GM12878 (cell line): ENCODE results near the gene SUOX. TPM values are rescaled to one million over a fixed set of nuclear protein-coding genes. Genes with fewer than 3 reads are reported as not detected.

Source experiments
- ATAC-seq: fragments of 200-7000 bp; cut with Tn5 transposase; 3 replicates; pipeline ENCODE4 v1.9.1; 2020; ENCODE audit warnings: mild to moderate bottlenecking, moderate library complexity
- Bru-seq: library from RNA; stranded (reverse); fragments of 400-500 nt; gene quantifications from one replicate; lab custom pipeline; 2021; lab: Mats Ljungman, UMichigan
- BruChase-seq, 2 experiments: library from RNA; stranded (reverse); fragments of 400-500 nt; gene quantifications; one replicate each; lab custom pipeline; 2021; lab: Mats Ljungman, UMichigan
- BruUV-seq: library from RNA; stranded (reverse); fragments of 400-500 nt; replicated peaks from 2 replicates; lab custom pipeline; 2021; lab: Mats Ljungman, UMichigan
- CTCF ChIA-PET: fragments of 300-600 bp; sonication (Branson Sonifier 250); formaldehyde crosslinking; extraction: SDS; loops from one replicate; lab custom pipeline; 2021; ENCODE audit warnings: inconsistent platforms; lab: Yijun Ruan, JAX
- POLR2A ChIA-PET: fragments of 350-600 bp; formaldehyde crosslinking; extraction: SDS; loops from one replicate; lab custom pipeline; 2021; ENCODE audit warnings: inconsistent platforms; lab: Charles Lee
- RAD21 ChIA-PET: fragments of 300-600 bp; sonication (Branson Sonifier 250); formaldehyde crosslinking; loops from one replicate; lab custom pipeline; 2023; ENCODE audit warnings: antibody characterized with exemption; ENCODE audit not compliant: unreplicated experiment; lab: Charles Lee
- SMC1A ChIA-PET: fragments of 300-600 bp; sonication (Branson Sonifier 250); formaldehyde crosslinking; loops from one replicate; lab custom pipeline; 2023; ENCODE audit not compliant: unreplicated experiment, uncharacterized antibody; lab: Charles Lee
- DNase-seq: peaks from one replicate; pipeline ENCODE4 v3.0.0-alpha.2; 2011; ENCODE audit warnings: low read depth, low spot score
- FAIRE-seq: peaks from 3 replicates; lab custom pipeline; 2011; peaks lifted over from hg19 to GRCh38; lab: Jason Lieb, UNC
- H2AFZ ChIP-seq: 2 replicates; pipeline ENCODE4 v1.6.0; 2011; ENCODE audit warnings: low read depth, low read length, control low read depth; ENCODE audit not compliant: control insufficient read depth
- H3K27ac ChIP-seq: 2 replicates; pipeline ENCODE4 v1.5.1; 2011; ENCODE audit warnings: control low read depth; ENCODE audit not compliant: control insufficient read depth, insufficient read depth
- H3K27me3 ChIP-seq, 2 experiments: replicated peaks in 1 of 2; 2 replicates each; pipeline versions ENCODE4 v1.6.0 to v1.6.1; 2011; ENCODE audit warnings: low read length in 1 of 2; ENCODE audit not compliant: control insufficient read depth in 2 of 2, insufficient read depth in 2 of 2
- H3K36me3 ChIP-seq, 2 experiments: 2 replicates each; pipeline ENCODE4 v1.5.1; 2011; ENCODE audit warnings: low read length in 1 of 2; ENCODE audit not compliant: control insufficient read depth in 2 of 2, insufficient read depth in 2 of 2
- H3K4me1 ChIP-seq: 2 replicates; pipeline ENCODE4 v1.6.1; 2011; ENCODE audit warnings: mild to moderate bottlenecking, low read length, moderate library complexity, mixed read lengths; ENCODE audit not compliant: control insufficient read depth, insufficient read depth
- H3K4me2 ChIP-seq: 2 replicates; pipeline ENCODE4 v1.6.0; 2011; ENCODE audit warnings: control low read depth; ENCODE audit not compliant: control insufficient read depth, insufficient read depth
- H3K4me3 ChIP-seq: fragments of 200-600 bp; sonication (generic); 2 replicates; pipeline ENCODE4 v1.5.1; 2016
- H3K79me2 ChIP-seq: 2 replicates; pipeline ENCODE4 v1.6.0; 2011; ENCODE audit warnings: low read length; ENCODE audit not compliant: control insufficient read depth, insufficient read depth
- H3K9ac ChIP-seq: 2 replicates; pipeline ENCODE4 v1.8.0; 2011; ENCODE audit warnings: low read length, control low read depth, mixed read lengths; ENCODE audit not compliant: control insufficient read depth, insufficient read depth
- H3K9me3 ChIP-seq: replicated peaks from 3 replicates; pipeline ENCODE4 v1.5.1; 2011; ENCODE audit warnings: mild to moderate bottlenecking, low read length; ENCODE audit not compliant: control insufficient read depth, insufficient read depth
- H4K20me1 ChIP-seq: 2 replicates; pipeline ENCODE4 v1.6.0; 2011; ENCODE audit not compliant: control insufficient read depth, insufficient read depth
- BACH1 ChIP-seq: fragments of 450-650 bp; IDR thresholded peaks from 2 replicates; pipeline ENCODE4 v1.6.1; 2017; ENCODE audit warnings: mild to moderate bottlenecking, borderline replicate concordance
- CHD2 ChIP-seq: IDR thresholded peaks from 2 replicates; pipeline ENCODE4 v1.6.1; 2011; ENCODE audit warnings: low read depth, low read length, improper control_type of control experiment, borderline replicate concordance
- HDGF ChIP-seq: fragments of 450-650 bp; IDR thresholded peaks from 2 replicates; pipeline ENCODE4 v1.6.1; 2016; ENCODE audit warnings: antibody characterized with exemption
- IKZF1 ChIP-seq: fragments of 450-650 bp; conservative IDR thresholded peaks from 2 replicates; pipeline ENCODE4 v1.6.1; 2017; ENCODE audit warnings: antibody characterized with exemption, mild to moderate bottlenecking
- MYC ChIP-seq: IDR thresholded peaks from 2 replicates; pipeline ENCODE4 v1.6.1; 2011; ENCODE audit warnings: mild to moderate bottlenecking, low read length, moderate library complexity, inconsistent platforms; ENCODE audit not compliant: insufficient read depth, insufficient replicate concordance, insufficient read length, severe bottlenecking
- NBN ChIP-seq: fragments of 450-650 bp; IDR thresholded peaks from 2 replicates; pipeline ENCODE4 v1.6.1; 2016
- NR2F1 ChIP-seq: fragments of 450-650 bp; conservative IDR thresholded peaks from 2 replicates; pipeline ENCODE4 v1.6.1; 2017; ENCODE audit warnings: mild to moderate bottlenecking
- PAX8 ChIP-seq: fragments of 450-650 bp; IDR thresholded peaks from 2 replicates; pipeline ENCODE4 v1.6.1; 2017; ENCODE audit warnings: mild to moderate bottlenecking, moderate library complexity
- PML ChIP-seq: IDR thresholded peaks from 2 replicates; pipeline ENCODE4 v1.6.1; 2012; ENCODE audit warnings: low read length, inconsistent platforms
- POLR2A ChIP-seq: IDR thresholded peaks from 2 replicates; pipeline ENCODE4 v1.6.1; 2011; ENCODE audit warnings: low read depth, mild to moderate bottlenecking, low read length
- POU2F2 ChIP-seq: IDR thresholded peaks from 3 replicates; pipeline ENCODE4 v1.6.1; 2011; ENCODE audit warnings: low read depth, mild to moderate bottlenecking, low read length, borderline replicate concordance
- SMAD5 ChIP-seq: IDR thresholded peaks from 2 replicates; pipeline ENCODE4 v1.6.1; 2016; ENCODE audit warnings: antibody characterized with exemption, low read depth
- STAT1 ChIP-seq: fragments of 450-650 bp; conservative IDR thresholded peaks from 2 replicates; pipeline ENCODE4 v1.6.1; 2014; ENCODE audit warnings: antibody characterized with exemption, mild to moderate bottlenecking
- TAF1 ChIP-seq: IDR thresholded peaks from 2 replicates; pipeline ENCODE4 v1.6.1; 2011; ENCODE audit warnings: mild to moderate bottlenecking, low read depth, low read length, borderline replicate concordance
- WGBS: methylation state at CpG from one replicate; pipeline ENCODE4 v1.1.6; 2016; ENCODE audit warnings: low lambda C conversion rate; ENCODE audit not compliant: insufficient replicate concordance, insufficient coverage; ENCODE audit errors: missing lambda C conversion rate; 5-methylcytosine and 5-hydroxymethylcytosine counted together
- in situ Hi-C: fragments of 300-500 bp; cut with MboI; formaldehyde crosslinking; loops from 9 replicates; pipeline ENCODE4 v1.14.3; 2018; ENCODE audit warnings: mixed read lengths
- intact Hi-C: fragments of 100-400 bp; cut with micrococcal nuclease; formaldehyde crosslinking; loops from one replicate; pipeline ENCODE4 v1.14.2; 2022; ENCODE audit not compliant: unreplicated experiment
- long read RNA-seq, 2 experiments: library from polyadenylated mRNA; unstranded; transcript quantifications; one replicate each; pipeline ENCODE4 v2.0.0, GENCODE V29; 2019 to 2020
- polyA minus RNA-seq, 3 experiments: library from RNA; depleted of rRNA, polyadenylated mRNA; stranded (reverse); fragments of >200 nt; gene quantifications; 2 replicates each; pipeline ENCODE4 v1.2.3, GENCODE V29; 2011
- polyA plus RNA-seq, 11 experiments: library from polyadenylated mRNA; depleted of rRNA in 4 of 11; unstranded in 6 of 11; stranded (reverse) in 5 of 11; fragments of >200 nt; fragmentation: Nextera tagmentation in 4 of 11; fragmentation: Illumina TruSeq in 1 of 11; extraction: Ambion mirVana in 4 of 11; extraction: Trizol in 1 of 11; gene quantifications; 1 replicate in 1 of 11; 2 replicates in 10 of 11; pipeline versions ENCODE4 v1.2.1 to v1.2.3, GENCODE V29; 2011 to 2016; ENCODE audit warnings: inconsistent platforms in 2 of 11, missing spikeins in 2 of 11, low read depth in 1 of 11
- total RNA-seq, 4 experiments: library from RNA; depleted of rRNA in 3 of 4; stranded (reverse); fragments of >200 nt in 3 of 4; fragmentation: Illumina TruSeq in 1 of 4; extraction: Trizol in 1 of 4; gene quantifications; 2 replicates each; pipeline versions ENCODE4 v1.2.1 to v1.2.3, GENCODE V29; 2013 to 2021
- TF ChIP-seq, protein P1 (sequence below): fragments of 150-350 bp; IDR thresholded peaks from 2 replicates; pipeline ENCODE4 v1.6.1; 2016; ENCODE audit warnings: low read depth, low read length

SUOX gene
- total RNA-seq (2013; cell fraction: nucleolus; rRNA removed) = 26.0 and 28.4 TPM in 2 replicates
- total RNA-seq (2014; rRNA removed) (12.9 and 13.8 TPM in 2 replicates), total RNA-seq (2014; rRNA removed; fragmentation: Illumina TruSeq; extraction: Trizol) (10.0 and 11.7 TPM in 2 replicates), total RNA-seq (2021) (11.8 and 13.6 TPM in 2 replicates), polyA plus RNA-seq (2011; rRNA removed) (12.9 and 18.8 TPM in 2 replicates), polyA plus RNA-seq (2014; fragmentation: Illumina TruSeq; extraction: Trizol) (11.5 and 16.5 TPM in 2 replicates), polyA plus RNA-seq (2014; fragmentation: Nextera tagmentation; extraction: Ambion mirVana) (1 to 10 TPM; 5.1 to 5.2 TPM), polyA plus RNA-seq (2014; rRNA removed) (12.4 and 16.1 TPM in 2 replicates), polyA plus RNA-seq (2016; fragmentation: Nextera tagmentation; extraction: Ambion mirVana) (10 to 100 TPM; 13.2 to 18.1 TPM), polyA minus RNA-seq (2011; rRNA and poly(A)+ RNA removed) (25.5 and 28.8 TPM in 2 replicates), Bru-seq, nascent RNA (percentile 68 among the genes with signal in this experiment), BruChase-seq, experiment 1, labeled RNA remaining after a 6-hour chase (percentile 79 among the genes with signal in this experiment), BruChase-seq, experiment 2, labeled RNA remaining after a 2-hour chase (percentile 73 among the genes with signal in this experiment)
- polyA plus RNA-seq (2011; ENCODE audit: low read depth) = 9.2 TPM
- polyA plus RNA-seq (2011; cell fraction: cytosol; rRNA removed) = 21.6 and 28.2 TPM in 2 replicates
- polyA plus RNA-seq (2011; cell fraction: nucleus; rRNA removed) = 32.6 and 35.8 TPM in 2 replicates
- polyA plus RNA-seq (2012) = 9.4 and 12.2 TPM in 2 replicates
- 9.5 and 9.9 TPM in 2 replicates for polyA minus RNA-seq (2011; cell fraction: cytosol; rRNA and poly(A)+ RNA removed)
- polyA minus RNA-seq (2011; cell fraction: nucleus; rRNA and poly(A)+ RNA removed) = 12.6 and 27.8 TPM in 2 replicates
- long read RNA-seq, experiment 1, transcript SUOX-201 (5 exons, 2,364 nt) = major isoform, 5 of 14 reads
- long read RNA-seq, experiment 1, partial matches to known transcripts = 3 of 14 reads
- long read RNA-seq, experiment 1, other reads (novel, unspliced or antisense) = 3 of 14 reads
- long read RNA-seq, experiment 2, transcript SUOX-201 (5 exons, 2,364 nt) = major isoform, 10 of 22 reads
- long read RNA-seq, experiment 2, partial matches to known transcripts = 2 of 22 reads
- long read RNA-seq, experiment 2, other reads (novel, unspliced or antisense) = 8 of 22 reads

- peak within 1 kb of the TSS; percentile 74 for H3K4me3 ChIP-seq
- peak within 1 kb of the TSS; percentile 88 for H3K4me2 ChIP-seq
- H3K36me3 ChIP-seq = peaks cover 3 to 11% of the 10 kb centered on the region in 2 experiments
- ATAC-seq (peak; percentile 100), FAIRE-seq (peak; percentile 99), DNase-seq (peak; percentile 83)
- no peaks in the 10 kb centered on the region for H3K79me2 ChIP-seq
- no TSS peak for BruUV-seq
- H4K20me1 ChIP-seq = no peaks in the 10 kb centered on the region
- POLR2A ChIA-PET = interaction anchor here (0.5 to 2.6 kb wide), 20 partner anchors 10 to 263 kb away, joined by 3 to 46 read pairs (median 5); partner anchors contain the start of genes PYM1, RAB5B and ZC3H10
- peak within 1 kb of the TSS; percentile 33; the same call in 1 of the 2 replicates for H3K27ac ChIP-seq
- CTCF ChIA-PET = interaction anchor here (0.5 to 6.0 kb wide), 53 partner anchors 9 to 351 kb away, joined by 3 to 107 read pairs (median 5); partner anchors contain the start of genes DGKA, GDF11, ORMDL2 and PA2G4
- in situ Hi-C loops = no loop called here
- H3K27me3 ChIP-seq = no peaks in the 10 kb centered on the region
- peaks cover 3% of the 10 kb centered on the region; the same call in 1 of the 2 replicates for H3K4me1 ChIP-seq
- WGBS = 6% methylated on average over 27 of the region's 27 CpGs
- peak within 1 kb of the TSS; percentile 80 for H2AFZ ChIP-seq
- peak within 1 kb of the TSS; percentile 72 for H3K9ac ChIP-seq
- RAD21 ChIA-PET = interaction anchor here (0.6 to 4.8 kb wide), 25 partner anchors 10 to 282 kb away, joined by 3 to 44 read pairs (median 9); partner anchors contain the start of genes PA2G4, PYM1, RAB5B and RPL41
- H3K9me3 ChIP-seq = no peaks in the 10 kb centered on the region
- SMC1A ChIA-PET = interaction anchor here (0.7 to 4.2 kb wide), 19 partner anchors 11 to 267 kb away, joined by 3 to 52 read pairs (median 6); partner anchors contain the start of genes DNAJC14, PYM1 and RAB5B
- intact Hi-C loops = loop anchor here (1.0 to 5.0 kb wide), 3 partner anchors 32 to 120 kb away; partner anchors contain the start of genes RPL41, RPS26 and ZC3H10
- TF ChIP-seq NR2F1 (peak; percentile 67; the same call in 1 of the 2 replicates), PML (no peak; the same call in 1 of the 2 replicates), STAT1 (no peak), POLR2A (peak; percentile 72), BACH1 (no peak; the same call in 1 of the 2 replicates), SMAD5 (0 out of 2 replicates have a peak, but pooled peaks have one; percentile 10), POU2F2 (peak; percentile 51), HDGF (peak; percentile 76), NBN (0 out of 2 replicates have a peak, but pooled peaks have one; percentile 0), PAX8 (0 out of 2 replicates have a peak, but pooled peaks have one; percentile 46), TAF1 (peak; percentile 35; the same call in 1 of the 2 replicates), CHD2 (peak; percentile 84), IKZF1 (peak; percentile 19; the same call in 1 of the 2 replicates), MYC (no peak)
- TF ChIP-seq, protein P1, sequence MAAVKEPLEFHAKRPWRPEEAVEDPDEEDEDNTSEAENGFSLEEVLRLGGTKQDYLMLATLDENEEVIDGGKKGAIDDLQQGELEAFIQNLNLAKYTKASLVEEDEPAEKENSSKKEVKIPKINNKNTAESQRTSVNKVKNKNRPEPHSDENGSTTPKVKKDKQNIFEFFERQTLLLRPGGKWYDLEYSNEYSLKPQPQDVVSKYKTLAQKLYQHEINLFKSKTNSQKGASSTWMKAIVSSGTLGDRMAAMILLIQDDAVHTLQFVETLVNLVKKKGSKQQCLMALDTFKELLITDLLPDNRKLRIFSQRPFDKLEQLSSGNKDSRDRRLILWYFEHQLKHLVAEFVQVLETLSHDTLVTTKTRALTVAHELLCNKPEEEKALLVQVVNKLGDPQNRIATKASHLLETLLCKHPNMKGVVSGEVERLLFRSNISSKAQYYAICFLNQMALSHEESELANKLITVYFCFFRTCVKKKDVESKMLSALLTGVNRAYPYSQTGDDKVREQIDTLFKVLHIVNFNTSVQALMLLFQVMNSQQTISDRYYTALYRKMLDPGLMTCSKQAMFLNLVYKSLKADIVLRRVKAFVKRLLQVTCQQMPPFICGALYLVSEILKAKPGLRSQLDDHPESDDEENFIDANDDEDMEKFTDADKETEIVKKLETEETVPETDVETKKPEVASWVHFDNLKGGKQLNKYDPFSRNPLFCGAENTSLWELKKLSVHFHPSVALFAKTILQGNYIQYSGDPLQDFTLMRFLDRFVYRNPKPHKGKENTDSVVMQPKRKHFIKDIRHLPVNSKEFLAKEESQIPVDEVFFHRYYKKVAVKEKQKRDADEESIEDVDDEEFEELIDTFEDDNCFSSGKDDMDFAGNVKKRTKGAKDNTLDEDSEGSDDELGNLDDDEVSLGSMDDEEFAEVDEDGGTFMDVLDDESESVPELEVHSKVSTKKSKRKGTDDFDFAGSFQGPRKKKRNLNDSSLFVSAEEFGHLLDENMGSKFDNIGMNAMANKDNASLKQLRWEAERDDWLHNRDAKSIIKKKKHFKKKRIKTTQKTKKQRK = 0 out of 2 replicates have a peak, but pooled peaks have one; percentile 17
Measured at GRCh38 chr12:55996715-55997534, at the start of gene SUOX. Gene SUOX (plus strand): TSS chr12:55997276. CDS start chr12:56002222, 4,946 bp downstream.
